ENCODE data around the gene WDFY2. TPM values are rescaled to one million over a fixed set of nuclear protein-coding genes. Genes with fewer than 3 reads are reported as not detected.

WDFY2 gene
- total and polyA plus RNA-seq, 5 donors from 2014 or later: 4.0 to 26.2 (median 4.9) TPM

- Mint-ChIP-seq H3K27ac (no peak overlapping the region), H3K4me1 (peaks cover 6 to 35% (median 10%) of the 10 kb centered on the region in 4 donors), H3K4me3 (peak overlapping the region in 1 of 4 donors; percentile 0), H3K36me3 (peaks cover 34% of the 10 kb centered on the region), H3K9me3 (peaks cover 0 to 1% (median 0%) of the 10 kb centered on the region in 7 donors), H3K27me3 (no peaks in the 10 kb centered on the region)
- Histone ChIP-seq H3K9me3 (ENCODE audit: control insufficient read depth in 2 of 2, low read length in 2 of 2) (no peaks in the 10 kb centered on the region), H3K27ac (ENCODE audit: insufficient read depth, low read length, poor library complexity, severe bottlenecking) (no peak overlapping the region), H3K4me3 (ENCODE audit: low read depth, low read length) (no peak overlapping the region), H3K36me3 (ENCODE audit: control insufficient read depth, insufficient read depth, low read length) (peaks cover 10% of the 10 kb centered on the region), H3K27me3 (ENCODE audit: control insufficient read depth, insufficient read depth, low read length) (no peaks in the 10 kb centered on the region), H3K4me1 (ENCODE audit: control insufficient read depth, insufficient read depth, low read length, poor library complexity, severe bottlenecking) (no peaks in the 10 kb centered on the region)
- ATAC-seq (ENCODE audit: low read depth in 2 of 2) (no peak), DNase-seq (no peak)
Observed at GRCh38 chr13:51676739-51677138, 92.5 kb downstream of the WDFY2 start.

GRCh38 chr13:51678420-51678819 is 94.2 kb downstream of the WDFY2 start:
- peaks cover 30% of the 10 kb centered on the region for H3K36me3 Mint-ChIP-seq
- peaks cover 16% of the 10 kb centered on the region for H3K36me3 ChIP-seq (ENCODE audit: control insufficient read depth, insufficient read depth, low read length)
- H3K4me1 Mint-ChIP-seq: peaks cover 6 to 26% (median 9%) of the 10 kb centered on the region in 4 donors

GRCh38 chr13:51679616-51680015 is 95.4 kb downstream of the WDFY2 start:
- DNase-seq (no peak), ATAC-seq (ENCODE audit: low read depth in 2 of 2) (no peak)
- H3K4me1 Mint-ChIP-seq: peaks cover 5 to 32% (median 8%) of the 10 kb centered on the region in 4 donors
- Histone ChIP-seq H3K27me3 (ENCODE audit: control insufficient read depth, insufficient read depth, low read length) (no peaks in the 10 kb centered on the region), H3K36me3 (ENCODE audit: control insufficient read depth, insufficient read depth, low read length) (peaks cover 18% of the 10 kb centered on the region), H3K9me3 (ENCODE audit: control insufficient read depth in 2 of 2, low read length in 2 of 2) (no peaks in the 10 kb centered on the region), H3K4me3 (ENCODE audit: low read depth, low read length) (no peak overlapping the region), H3K4me1 (ENCODE audit: control insufficient read depth, insufficient read depth, low read length, poor library complexity, severe bottlenecking) (no peaks in the 10 kb centered on the region), H3K27ac (ENCODE audit: insufficient read depth, low read length, poor library complexity, severe bottlenecking) (no peak overlapping the region)
- H3K9me3 Mint-ChIP-seq: peaks cover 0 to 2% (median 0%) of the 10 kb centered on the region in 7 donors
- H3K4me3 Mint-ChIP-seq: no peak overlapping the region
- H3K36me3 Mint-ChIP-seq: peaks cover 36% of the 10 kb centered on the region
- no peaks in the 10 kb centered on the region for H3K27me3 Mint-ChIP-seq
- H3K27ac Mint-ChIP-seq: no peak overlapping the region

More at GRCh38 chr13:51678420-51678819, 94.2 kb downstream of the WDFY2 start:
- Mint-ChIP-seq H3K4me3 (no peak overlapping the region), H3K9me3 (peaks cover 0 to 2% (median 0%) of the 10 kb centered on the region in 7 donors), H3K27me3 (no peaks in the 10 kb centered on the region), H3K27ac (no peak overlapping the region)
- Histone ChIP-seq H3K27me3 (ENCODE audit: control insufficient read depth, insufficient read depth, low read length) (no peaks in the 10 kb centered on the region), H3K9me3 (ENCODE audit: control insufficient read depth in 2 of 2, low read length in 2 of 2) (no peaks in the 10 kb centered on the region), H3K27ac (ENCODE audit: insufficient read depth, low read length, poor library complexity, severe bottlenecking) (no peak overlapping the region), H3K4me3 (ENCODE audit: low read depth, low read length) (no peak overlapping the region), H3K4me1 (ENCODE audit: control insufficient read depth, insufficient read depth, low read length, poor library complexity, severe bottlenecking) (no peaks in the 10 kb centered on the region)
- DNase-seq: no peak
- no peak for ATAC-seq (ENCODE audit: low read depth in 2 of 2)

- Histone ChIP-seq H3K27me3 (ENCODE audit: control insufficient read depth, insufficient read depth, low read length) (no peaks in the 10 kb centered on the region), H3K36me3 (ENCODE audit: control insufficient read depth, insufficient read depth, low read length) (peaks cover 14% of the 10 kb centered on the region), H3K4me3 (ENCODE audit: low read depth, low read length) (no peak overlapping the region), H3K4me1 (ENCODE audit: control insufficient read depth, insufficient read depth, low read length, poor library complexity, severe bottlenecking) (no peaks in the 10 kb centered on the region), H3K27ac (ENCODE audit: insufficient read depth, low read length, poor library complexity, severe bottlenecking) (no peak overlapping the region), H3K9me3 (ENCODE audit: control insufficient read depth in 2 of 2, low read length in 2 of 2) (no peaks in the 10 kb centered on the region)
- Mint-ChIP-seq H3K27ac (no peak overlapping the region), H3K27me3 (no peaks in the 10 kb centered on the region), H3K4me3 (no peak overlapping the region), H3K4me1 (peaks cover 6 to 36% (median 12%) of the 10 kb centered on the region in 4 donors), H3K9me3 (peaks cover 0 to 2% (median 0%) of the 10 kb centered on the region in 7 donors), H3K36me3 (peaks cover 37% of the 10 kb centered on the region)
- no peak for ATAC-seq (ENCODE audit: low read depth in 2 of 2)
- peak in 1 of 3 donors; percentile 26 for DNase-seq
Observed at GRCh38 chr13:51681037-51681678, 96.9 kb downstream of the WDFY2 start.

GRCh38 chr13:51682686-51683085 is 98.4 kb downstream of the WDFY2 start:
- H3K27me3 Mint-ChIP-seq: no peaks in the 10 kb centered on the region
- H3K36me3 ChIP-seq (ENCODE audit: control insufficient read depth, insufficient read depth, low read length): peaks cover 12% of the 10 kb centered on the region
- peaks cover 8 to 34% (median 11%) of the 10 kb centered on the region in 4 donors for H3K4me1 Mint-ChIP-seq
- no peak overlapping the region for H3K27ac ChIP-seq (ENCODE audit: insufficient read depth, low read length, poor library complexity, severe bottlenecking)
- H3K9me3 Mint-ChIP-seq: peaks cover 0 to 2% (median 0%) of the 10 kb centered on the region in 7 donors
- H3K4me3 Mint-ChIP-seq: no peak overlapping the region
- peaks cover 37% of the 10 kb centered on the region for H3K36me3 Mint-ChIP-seq
- ATAC-seq (ENCODE audit: low read depth in 2 of 2) (no peak), DNase-seq (no peak)
- H3K27ac Mint-ChIP-seq: no peak overlapping the region
- no peaks in the 10 kb centered on the region for H3K4me1 ChIP-seq (ENCODE audit: control insufficient read depth, insufficient read depth, low read length, poor library complexity, severe bottlenecking)
- H3K27me3 ChIP-seq (ENCODE audit: control insufficient read depth, insufficient read depth, low read length): no peaks in the 10 kb centered on the region
- H3K9me3 ChIP-seq (ENCODE audit: control insufficient read depth in 2 of 2, low read length in 2 of 2): no peaks in the 10 kb centered on the region
- H3K4me3 ChIP-seq (ENCODE audit: low read depth, low read length): no peak overlapping the region

GRCh38 chr13:51683597-51683996 is 99.3 kb downstream of the WDFY2 start:
- Mint-ChIP-seq H3K27ac (no peak overlapping the region), H3K4me1 (peaks cover 9 to 36% (median 11%) of the 10 kb centered on the region in 4 donors), H3K27me3 (no peaks in the 10 kb centered on the region), H3K4me3 (no peak overlapping the region), H3K36me3 (peaks cover 33% of the 10 kb centered on the region), H3K9me3 (peaks cover 0 to 2% (median 0%) of the 10 kb centered on the region in 7 donors)
- H3K4me1 ChIP-seq (ENCODE audit: control insufficient read depth, insufficient read depth, low read length, poor library complexity, severe bottlenecking): no peaks in the 10 kb centered on the region
- no peaks in the 10 kb centered on the region for H3K27me3 ChIP-seq (ENCODE audit: control insufficient read depth, insufficient read depth, low read length)
- ATAC-seq (ENCODE audit: low read depth in 2 of 2) (no peak), DNase-seq (no peak)
- H3K9me3 ChIP-seq (ENCODE audit: control insufficient read depth in 2 of 2, low read length in 2 of 2): no peaks in the 10 kb centered on the region
- no peak overlapping the region for H3K4me3 ChIP-seq (ENCODE audit: low read depth, low read length)
- H3K36me3 ChIP-seq (ENCODE audit: control insufficient read depth, insufficient read depth, low read length): peaks cover 8% of the 10 kb centered on the region
- H3K27ac ChIP-seq (ENCODE audit: insufficient read depth, low read length, poor library complexity, severe bottlenecking): no peak overlapping the region

GRCh38 chr13:51684076-51684475 is 99.8 kb downstream of the WDFY2 start:
- Mint-ChIP-seq H3K36me3 (peaks cover 30% of the 10 kb centered on the region), H3K4me3 (no peak overlapping the region), H3K9me3 (peaks cover 0 to 2% (median 0%) of the 10 kb centered on the region in 7 donors), H3K27ac (no peak overlapping the region), H3K27me3 (no peaks in the 10 kb centered on the region), H3K4me1 (peaks cover 7 to 36% (median 11%) of the 10 kb centered on the region in 4 donors)
- Histone ChIP-seq H3K36me3 (ENCODE audit: control insufficient read depth, insufficient read depth, low read length) (peaks cover 8% of the 10 kb centered on the region), H3K27me3 (ENCODE audit: control insufficient read depth, insufficient read depth, low read length) (no peaks in the 10 kb centered on the region), H3K27ac (ENCODE audit: insufficient read depth, low read length, poor library complexity, severe bottlenecking) (no peak overlapping the region), H3K4me1 (ENCODE audit: control insufficient read depth, insufficient read depth, low read length, poor library complexity, severe bottlenecking) (no peaks in the 10 kb centered on the region), H3K4me3 (ENCODE audit: low read depth, low read length) (no peak overlapping the region), H3K9me3 (ENCODE audit: control insufficient read depth in 2 of 2, low read length in 2 of 2) (no peaks in the 10 kb centered on the region)
- no peak for ATAC-seq (ENCODE audit: low read depth in 2 of 2)
- no peak for DNase-seq
